Measurements from ENCODE around the gene OR5F1.

OR5F1 gene
- 0 reads per million in 2 donors for total RNA-seq

GRCh38 chr11:55994525-55994924 is at the start of gene OR5F1:
Gene OR5F1 (minus strand): TSS chr11:55994625. CDS start chr11:55994625, 0 bp downstream.
- DNase-seq: no peak

GRCh38 chr11:56027354-56027753 is 32.9 kb upstream of the OR5F1 start, which contains the start of gene OR5AS1:
Gene OR5AS1 (plus strand): TSS chr11:56027654. CDS start chr11:56030419, 2,765 bp downstream.
- DNase-seq: no peak

DNA sequence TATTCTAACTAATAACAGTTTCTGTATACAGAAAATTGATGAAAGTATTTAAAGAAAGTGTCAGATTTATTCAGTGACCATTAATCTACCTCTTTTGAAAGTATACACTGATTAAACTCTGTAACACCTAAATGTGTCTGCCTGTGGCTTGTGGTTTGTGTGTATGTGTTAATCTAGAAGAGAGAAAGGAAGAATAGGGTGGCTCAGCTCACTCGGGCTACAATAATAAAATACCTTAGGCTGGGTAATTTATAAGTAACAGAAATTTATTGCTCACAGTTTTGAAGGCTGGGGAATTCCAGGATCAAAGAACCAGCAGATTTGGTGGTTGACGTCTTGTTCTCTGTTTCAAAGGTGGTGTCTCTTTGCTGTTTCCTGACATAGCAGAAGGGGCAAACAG is 19.4 kb upstream of the OR5F1 start:
- no peak for DNase-seq

- DNase-seq: no peak
These were observed 16.3 kb upstream of the OR5F1 start for GRCh38 chr11:56010716-56011115.

DNA sequence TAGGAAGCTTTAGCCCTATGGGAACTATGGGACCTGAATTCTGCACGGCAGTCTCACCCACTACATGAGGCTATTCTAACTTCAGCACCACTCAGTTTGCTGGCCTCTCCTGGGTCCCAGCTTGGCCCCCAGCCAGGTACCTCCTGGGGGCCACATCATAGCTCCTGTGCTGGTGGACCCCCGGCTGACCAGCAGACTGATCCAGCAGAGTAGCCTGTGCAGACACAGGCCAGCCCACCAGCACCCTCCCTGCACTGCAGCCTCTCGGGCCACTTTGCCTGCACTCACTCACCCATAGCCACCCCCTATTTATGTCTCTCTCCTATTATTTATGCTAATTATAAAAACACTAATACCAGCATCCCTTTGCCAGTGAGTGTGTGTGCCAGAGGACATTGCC is 23.5 kb downstream of the OR5F1 start:
- no peak for DNase-seq

- DNase-seq: no peak
These were observed 24.6 kb downstream of the OR5F1 start, which contains the start of gene OR10AG1 for GRCh38 chr11:55969845-55970244. Gene OR10AG1 (minus strand): TSS chr11:55969945. CDS start chr11:55969907, 38 bp downstream.

DNA sequence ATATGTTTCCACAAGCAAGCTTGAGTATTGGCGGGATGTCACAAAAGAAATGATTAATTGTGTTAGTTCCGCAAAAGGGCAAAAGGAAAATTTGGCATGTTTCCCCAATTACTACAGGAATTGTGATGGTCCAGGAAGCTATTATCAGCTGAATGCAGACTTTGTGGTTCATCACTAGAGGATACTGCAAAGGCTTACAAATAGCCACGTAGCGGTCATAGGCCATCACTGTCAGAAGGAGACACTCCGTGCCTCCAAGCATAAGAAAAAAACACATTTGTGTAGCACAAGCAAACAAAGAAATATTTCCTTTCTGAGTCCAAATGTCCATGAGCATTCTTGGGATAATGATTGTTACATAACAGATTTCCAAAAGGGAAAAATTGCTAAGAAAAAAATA is 26.5 kb downstream of the OR5F1 start:
- no peak for DNase-seq

GRCh38 chr11:55966391-55966790 is 28.0 kb downstream of the OR5F1 start:
- no peak for DNase-seq

DNA sequence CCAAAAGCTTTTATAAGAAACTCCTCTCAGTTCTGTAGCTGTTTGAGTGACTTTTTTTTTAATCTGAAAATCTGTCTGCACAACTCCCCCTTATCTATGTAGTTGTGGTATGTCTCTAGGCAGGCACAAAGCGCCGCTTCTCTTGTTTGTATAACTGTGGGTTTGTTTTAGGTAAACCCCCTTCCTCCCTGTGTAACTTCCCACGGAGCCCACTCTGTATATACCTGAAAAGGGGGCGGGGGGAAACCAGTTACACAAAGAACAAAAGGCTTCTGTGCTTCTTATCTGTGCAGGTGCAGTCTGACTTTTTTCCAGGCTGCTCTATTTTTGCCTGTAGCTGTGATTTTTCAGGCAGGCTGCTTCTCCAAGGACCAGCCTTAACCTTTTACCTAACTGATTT is 37.9 kb downstream of the OR5F1 start:
- DNase-seq: no peak

- DNase-seq: no peak
These were observed 45.1 kb downstream of the OR5F1 start for GRCh38 chr11:55949330-55949729.
